SK-N-SH treated with all-trans-retinoic acid at 6 μM for 48 hours (cell line): ENCODE data around the gene DNASE1L2.
A peak's percentile ranks its signal among the peaks of the same experiment; 100 is the strongest.
"Not testable (repeated sequence)": the region's sequence is repeated elsewhere in the genome, so short reads cannot be mapped to it uniquely, and the experiment has no call there.

Source experiments
- ATAC-seq: fragments of 200-7000 bp; cut with Tn5 transposase; 3 replicates; pipeline ENCODE4 v1.9.1; 2020; ENCODE audit warnings: mild to moderate bottlenecking, moderate library complexity
- ARNTL ChIP-seq: fragments of 450-650 bp; formaldehyde crosslinking; IDR thresholded peaks from 2 replicates; pipeline ENCODE4 v1.5.0; 2020; ENCODE audit warnings: low read depth, mild to moderate bottlenecking, moderate library complexity, borderline replicate concordance
- BACH2 ChIP-seq: fragments of 250-450 bp; sonication (Bioruptor Pico); IDR thresholded peaks from 2 replicates; pipeline ENCODE4 v1.9.0; 2021; ENCODE audit warnings: mild to moderate bottlenecking, borderline replicate concordance
- CREB5 ChIP-seq: fragments of 250-450 bp; sonication (Bioruptor Pico); IDR thresholded peaks from 2 replicates; pipeline ENCODE4 v1.5.1; 2020; ENCODE audit warnings: low read depth, mild to moderate bottlenecking, moderate library complexity
- CSDC2 ChIP-seq: fragments of 250-450 bp; sonication (Bioruptor Pico); IDR thresholded peaks from 2 replicates; pipeline ENCODE4 v1.5.0; 2020; ENCODE audit warnings: mild to moderate bottlenecking, moderate library complexity
- CSRNP3 ChIP-seq: fragments of 250-450 bp; sonication (Bioruptor Pico); IDR thresholded peaks from 2 replicates; pipeline ENCODE4 v1.5.1; 2021; ENCODE audit warnings: mild to moderate bottlenecking, moderate library complexity
- GLIS3 ChIP-seq: fragments of 250-450 bp; sonication (Bioruptor Pico); IDR thresholded peaks from 2 replicates; pipeline ENCODE4 v1.5.0; 2020; ENCODE audit warnings: mild to moderate bottlenecking, moderate library complexity
- ISL1 ChIP-seq: fragments of 250-450 bp; sonication (Bioruptor Pico); IDR thresholded peaks from 2 replicates; pipeline ENCODE4 v2.1.2; 2022; ENCODE audit warnings: mild to moderate bottlenecking, moderate library complexity
- OSR1 ChIP-seq: fragments of 250-450 bp; sonication (Bioruptor Pico); IDR thresholded peaks from 2 replicates; pipeline ENCODE4 v1.8.0; 2022; ENCODE audit warnings: moderate library complexity, mild to moderate bottlenecking, inconsistent platforms
- POU6F1 ChIP-seq: fragments of 250-450 bp; sonication (Bioruptor Pico); IDR thresholded peaks from 2 replicates; pipeline ENCODE4 v1.8.0; 2021; ENCODE audit warnings: low read depth, mild to moderate bottlenecking, moderate library complexity, borderline replicate concordance
- PPARA ChIP-seq: fragments of 250-450 bp; sonication (Bioruptor Pico); IDR thresholded peaks from 2 replicates; pipeline ENCODE4 v1.5.0; 2020; ENCODE audit warnings: mild to moderate bottlenecking, borderline replicate concordance
- RARB ChIP-seq: fragments of 250-450 bp; sonication (Bioruptor Pico); IDR thresholded peaks from 2 replicates; pipeline ENCODE4 v1.8.0; 2021; ENCODE audit warnings: mild to moderate bottlenecking, moderate library complexity
- SNAI2 ChIP-seq: fragments of 250-450 bp; sonication (Bioruptor Pico); IDR thresholded peaks from 2 replicates; pipeline ENCODE4 v1.5.0; 2020; ENCODE audit warnings: mild to moderate bottlenecking, moderate library complexity
- TSHZ2 ChIP-seq: fragments of 250-450 bp; sonication (Bioruptor Pico); IDR thresholded peaks from 2 replicates; pipeline ENCODE4 v1.5.0; 2020; ENCODE audit warnings: mild to moderate bottlenecking, moderate library complexity
- ZC3H10 ChIP-seq: fragments of 250-450 bp; sonication (Bioruptor Pico); IDR thresholded peaks from 2 replicates; pipeline ENCODE4 v1.5.1; 2021; ENCODE audit warnings: mild to moderate bottlenecking, moderate library complexity
- ZNF565 ChIP-seq: fragments of 450-650 bp; formaldehyde crosslinking; conservative IDR thresholded peaks from 2 replicates; pipeline ENCODE4 v1.5.0; 2020; ENCODE audit warnings: low read depth, mild to moderate bottlenecking, moderate library complexity
- ZNF70 ChIP-seq: fragments of 450-650 bp; formaldehyde crosslinking; IDR thresholded peaks from 2 replicates; pipeline ENCODE4 v1.5.0; 2020; ENCODE audit warnings: mild to moderate bottlenecking, moderate library complexity

Gene DNASE1L2

GRCh38 chr16:2260250-2260649 is 24.0 kb downstream of the DNASE1L2 start:
- no peak for ATAC-seq
- TF ChIP-seq GLIS3 (CRISPR knock-in tag) (no peak), RARB (no peak)

- not testable (repeated sequence) for ATAC-seq
Measured at GRCh38 chr16:2263026-2263425, 26.8 kb downstream of the DNASE1L2 start.

- ATAC-seq = not testable (repeated sequence)
Measured at GRCh38 chr16:2266887-2267286, 30.6 kb downstream of the DNASE1L2 start.

DNA sequence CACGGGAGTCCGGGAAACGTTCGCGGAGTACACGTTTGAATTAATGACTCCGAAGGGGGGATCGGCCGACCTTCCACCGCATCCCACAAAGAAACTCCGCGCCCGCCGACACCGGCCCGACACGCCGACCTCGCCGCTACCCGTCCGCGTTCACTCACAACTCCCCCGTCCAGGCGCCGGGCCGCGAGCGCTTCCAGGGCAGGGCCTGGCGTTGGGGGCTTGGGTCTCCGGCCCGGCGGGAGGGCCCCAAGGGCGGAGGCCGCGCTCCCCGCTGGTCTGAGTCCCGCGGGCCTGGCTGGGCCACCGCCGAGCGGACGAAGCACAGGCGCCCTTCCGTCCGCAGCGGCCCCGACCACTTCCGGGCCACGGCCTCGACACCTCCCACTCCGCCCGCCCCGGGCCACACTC is 31.3 kb downstream of the DNASE1L2 start:
- ATAC-seq = peak; percentile 76

DNA sequence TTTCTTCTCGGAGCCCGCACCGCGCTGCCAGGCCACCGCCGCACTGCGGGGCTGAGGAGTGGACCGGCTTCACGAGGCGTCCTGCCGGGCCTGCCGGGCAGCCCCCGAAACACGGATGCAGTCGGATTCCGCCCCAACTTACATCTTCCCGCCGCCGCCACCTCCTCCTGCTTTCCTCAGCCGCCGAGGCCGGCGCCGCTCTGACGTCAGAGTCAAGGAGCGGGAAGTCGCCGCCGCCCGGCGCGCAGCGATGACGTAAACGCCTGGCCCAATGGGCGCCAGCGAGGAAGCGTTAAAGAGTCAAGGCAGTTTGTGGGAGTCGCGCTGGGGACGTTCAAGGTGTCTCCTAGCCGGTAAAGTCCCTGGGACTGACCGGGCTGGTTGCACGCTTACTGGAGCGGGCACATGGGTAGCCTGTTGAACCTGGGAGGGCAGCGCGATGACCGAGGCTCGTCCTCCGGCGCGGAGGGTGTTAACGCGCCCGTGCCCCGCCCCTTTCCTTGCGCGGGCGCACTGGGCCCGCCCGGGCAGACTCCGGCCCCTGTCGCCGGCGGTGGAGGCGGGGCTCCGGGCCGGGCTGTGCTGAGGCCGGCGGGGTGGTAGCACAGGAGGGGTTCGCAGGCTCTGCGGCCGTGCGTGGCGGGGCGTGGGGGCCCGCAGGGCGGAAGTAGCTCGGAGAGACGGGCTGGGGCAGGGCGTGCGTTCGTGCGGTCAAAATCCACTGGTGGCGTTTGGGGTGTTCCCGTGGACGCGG is 31.8 kb downstream of the DNASE1L2 start, which contains the start of gene RNPS1:
Gene RNPS1, minus strand, starts transcription at position 214 of the 754 bp plus-strand sequence. CDS start 3,483 bp downstream, outside the sequence.
- ATAC-seq = peak; percentile 94
- TF ChIP-seq SNAI2 (CRISPR knock-in tag) = no peak
- TF ChIP-seq TSHZ2 (CRISPR knock-in tag) = no peak
- TF ChIP-seq OSR1 (CRISPR knock-in tag) = no peak
- TF ChIP-seq CREB5 (CRISPR knock-in tag) = no peak
- TF ChIP-seq ISL1 (CRISPR knock-in tag) = no peak
- TF ChIP-seq CSRNP3 (CRISPR knock-in tag) = no peak
- TF ChIP-seq ZNF70 (CRISPR knock-in tag) = no peak
- no peak for TF ChIP-seq BACH2 (CRISPR knock-in tag)
- TF ChIP-seq PPARA (CRISPR knock-in tag) = no peak
- no peak for TF ChIP-seq ZNF565
- TF ChIP-seq POU6F1 = peak; percentile 74; the same call in 1 of the 2 replicates
- 0 out of 2 replicates have a peak, but pooled peaks have one; percentile 76 for TF ChIP-seq GLIS3 (CRISPR knock-in tag)

- ATAC-seq = no peak
- TF ChIP-seq OSR1 (CRISPR knock-in tag) (no peak), CREB5 (CRISPR knock-in tag) (no peak), POU6F1 (no peak), CSDC2 (CRISPR knock-in tag) (no peak), RARB (no peak), ARNTL (CRISPR knock-in tag) (no peak), ZC3H10 (CRISPR knock-in tag) (no peak)
Measured at GRCh38 chr16:2270070-2270462, 33.8 kb downstream of the DNASE1L2 start.
